HCT116 (cell line): ENCODE data around the gene RUNX1. TPM values are rescaled to one million over a fixed set of nuclear protein-coding genes. Genes with fewer than 3 reads are reported as not detected.

ENCODE experiments used
- ATAC-seq: fragments of 200-7000 bp; cut with Tn5 transposase; 2 replicates; pipeline ENCODE4 v1.9.1; 2020; ENCODE audit warnings: mild to moderate bottlenecking, moderate library complexity
- BruUV-seq: library from RNA; stranded (reverse); fragments of 400-500 nt; replicated peaks from 2 replicates; lab custom pipeline; 2021; lab: Mats Ljungman, UMichigan
- CTCF ChIA-PET: fragments of 300-600 bp; sonication (Branson Sonifier 250); formaldehyde crosslinking; loops from one replicate; lab custom pipeline; 2021; ENCODE audit warnings: antibody characterized with exemption; lab: Charles Lee
- POLR2A ChIA-PET: fragments of 300-600, 350-600 bp; sonication (Branson Sonifier 250); formaldehyde crosslinking; loops from one replicate; lab custom pipeline; 2021; ENCODE audit warnings: antibody characterized with exemption; lab: Charles Lee
- RAD21 ChIA-PET, 2 experiments: fragments of 300-600 bp; sonication (Branson Sonifier 250); formaldehyde crosslinking; loops; one replicate each; lab custom pipeline; 2023; ENCODE audit warnings: low total read pairs in 2 of 2; ENCODE audit not compliant: uncharacterized antibody in 2 of 2, unreplicated experiment in 2 of 2, low non-redundant PET in 1 of 2; lab: Charles Lee
- DNase-seq: peaks from one replicate; pipeline ENCODE4 v3.0.0-alpha.2; 2010; ENCODE audit warnings: low read depth, low spot score
- H2AFZ ChIP-seq: fragments of 200-600 bp; shearing (Covaris generic), sonication (generic); 2 replicates; pipeline ENCODE4 v1.6.1; 2017; ENCODE audit warnings: low read depth, mixed run types, mixed read lengths, antibody characterized with exemption, low read length; ENCODE audit not compliant: poor library complexity, severe bottlenecking
- H3K27ac ChIP-seq: 2 replicates; pipeline ENCODE4 v1.5.1; 2012; ENCODE audit warnings: low read depth, low read length
- H3K27me3 ChIP-seq: fragments of 200-600 bp; sonication (generic); 2 replicates; pipeline ENCODE4 v1.6.1; 2016; ENCODE audit warnings: mixed run types, low read length, mixed read lengths; ENCODE audit not compliant: insufficient read depth
- H3K36me3 ChIP-seq, 2 experiments: fragments of 200-500 bp in 1 of 2; fragments of 200-600 bp in 1 of 2; sonication (Bioruptor generic) in 1 of 2; sonication (generic) in 1 of 2; 2 replicates each; pipeline versions ENCODE4 v1.5.1 to v1.6.1; 2014 to 2016; ENCODE audit warnings: low read length in 2 of 2, inconsistent platforms in 1 of 2, mixed read lengths in 1 of 2, mixed run types in 1 of 2; ENCODE audit not compliant: insufficient read depth in 2 of 2, control insufficient read depth in 1 of 2
- H3K4me1 ChIP-seq, 2 experiments: fragments of 200-600 bp in 1 of 2; sonication (generic) in 1 of 2; 2 replicates each; pipeline versions ENCODE4 v1.5.1 to v1.6.1; 2012 to 2017; ENCODE audit warnings: low read length in 2 of 2, inconsistent platforms in 1 of 2, mild to moderate bottlenecking in 1 of 2, mixed read lengths in 1 of 2, mixed run types in 1 of 2, moderate library complexity in 1 of 2; ENCODE audit not compliant: insufficient read depth in 2 of 2, control insufficient read depth in 1 of 2
- H3K4me2 ChIP-seq: fragments of 200-600 bp; sonication (generic); 2 replicates; pipeline ENCODE4 v1.6.1; 2017; ENCODE audit warnings: mixed run types, low read length, mixed read lengths
- H3K4me3 ChIP-seq, 2 experiments: fragments of 200-600 bp in 1 of 2; sonication (generic) in 1 of 2; replicated peaks in 1 of 2; 2 replicates each; pipeline ENCODE4 v1.5.1; 2011 to 2016; ENCODE audit warnings: low read length in 2 of 2, control low read depth in 1 of 2, low read depth in 1 of 2, mild to moderate bottlenecking in 1 of 2, mixed read lengths in 1 of 2, mixed run types in 1 of 2
- H3K79me2 ChIP-seq: fragments of 200-600 bp; sonication (generic); 2 replicates; pipeline ENCODE4 v1.6.1; 2017; ENCODE audit warnings: mild to moderate bottlenecking, mixed run types, low read length, moderate library complexity, mixed read lengths; ENCODE audit not compliant: insufficient read depth
- H3K9ac ChIP-seq: fragments of 200-600 bp; sonication (generic); 2 replicates; pipeline ENCODE4 v1.6.1; 2016; ENCODE audit warnings: low read length, mixed read lengths
- H3K9me2 ChIP-seq: fragments of 200-600 bp; sonication (generic), shearing (Covaris generic); 2 replicates; pipeline ENCODE4 v1.6.1; 2017; ENCODE audit warnings: mixed run types, mild to moderate bottlenecking, moderate library complexity; ENCODE audit not compliant: insufficient read depth
- H3K9me3 ChIP-seq, 2 experiments: fragments of 200-500 bp in 1 of 2; fragments of 200-600 bp in 1 of 2; sonication (Bioruptor generic) in 1 of 2; sonication (generic) in 1 of 2; 2 replicates each; pipeline ENCODE4 v1.6.1; 2014 to 2017; ENCODE audit warnings: low read length in 2 of 2, mixed read lengths in 2 of 2, inconsistent platforms in 1 of 2, low read depth in 1 of 2, mild to moderate bottlenecking in 1 of 2, mixed run types in 1 of 2, moderate library complexity in 1 of 2; ENCODE audit not compliant: control insufficient read depth in 1 of 2, insufficient read depth in 1 of 2
- H4K20me1 ChIP-seq: fragments of 200-600 bp; sonication (generic), shearing (Covaris generic); 2 replicates; pipeline ENCODE4 v1.6.1; 2017; ENCODE audit warnings: mixed run types, mild to moderate bottlenecking, moderate library complexity; ENCODE audit not compliant: insufficient read depth
- ATF3 ChIP-seq: IDR thresholded peaks from 2 replicates; pipeline ENCODE4 v1.6.1; 2012
- CBX3 ChIP-seq: IDR thresholded peaks from 2 replicates; pipeline ENCODE4 v1.6.1; 2012; ENCODE audit warnings: low read depth
- CEBPB ChIP-seq: IDR thresholded peaks from 2 replicates; pipeline ENCODE4 v1.6.1; 2012; ENCODE audit warnings: low read depth
- EGR1 ChIP-seq: IDR thresholded peaks from 2 replicates; pipeline ENCODE4 v1.6.1; 2012; ENCODE audit warnings: low read depth
- ELF1 ChIP-seq: IDR thresholded peaks from 2 replicates; pipeline ENCODE4 v1.6.1; 2012; ENCODE audit warnings: low read depth, borderline replicate concordance
- EZH2 ChIP-seq: fragments of 200-600 bp; sonication (generic); IDR thresholded peaks from 2 replicates; pipeline ENCODE4 v1.6.1; 2017; ENCODE audit warnings: antibody characterized with exemption, mixed run types
- EZH2phosphoT487 ChIP-seq: fragments of 200-600 bp; IDR thresholded peaks from 2 replicates; pipeline ENCODE4 v1.6.1; 2018; ENCODE audit warnings: antibody characterized with exemption, borderline replicate concordance
- FOSL1 ChIP-seq: IDR thresholded peaks from 2 replicates; pipeline ENCODE4 v1.6.1; 2012; ENCODE audit warnings: low read depth
- JUND ChIP-seq: IDR thresholded peaks from 2 replicates; pipeline ENCODE4 v1.6.1; 2012
- MAX ChIP-seq: IDR thresholded peaks from 2 replicates; pipeline ENCODE4 v1.6.1; 2012
- POLR2A ChIP-seq: IDR thresholded peaks from 2 replicates; pipeline ENCODE4 v1.7.0; 2011; ENCODE audit warnings: borderline replicate concordance; ENCODE audit not compliant: insufficient read depth, insufficient read length; ENCODE audit errors: extremely low read depth
- POLR2AphosphoS5 ChIP-seq: IDR thresholded peaks from 2 replicates; pipeline ENCODE4 v1.6.1; 2011; ENCODE audit warnings: mild to moderate bottlenecking, low read depth, low read length, moderate library complexity
- RAD21 ChIP-seq: IDR thresholded peaks from 2 replicates; pipeline ENCODE4 v1.6.1; 2012; ENCODE audit warnings: low read depth, mild to moderate bottlenecking
- SIN3A ChIP-seq: IDR thresholded peaks from 2 replicates; pipeline ENCODE4 v1.6.1; 2012; ENCODE audit warnings: low read depth
- ZBTB33 ChIP-seq: IDR thresholded peaks from 2 replicates; pipeline ENCODE4 v1.6.1; 2011; ENCODE audit warnings: mild to moderate bottlenecking, low read length, moderate library complexity; ENCODE audit not compliant: insufficient replicate concordance; ENCODE audit errors: extremely low read depth
- ZFX ChIP-seq: fragments of 450-650 bp; IDR thresholded peaks from 2 replicates; pipeline ENCODE4 v1.6.1; 2017
- ZNF274 ChIP-seq: fragments of 200-500 bp; sonication (Bioruptor generic); IDR thresholded peaks from 2 replicates; pipeline ENCODE4 v1.6.1; 2014; ENCODE audit warnings: mild to moderate bottlenecking, low read depth, low read length, inconsistent platforms
- intact Hi-C: fragments of 100-400 bp; cut with micrococcal nuclease; formaldehyde crosslinking; loops from 2 replicates; pipeline ENCODE4 v1.10.0; 2022
- total RNA-seq: library from RNA; stranded (reverse); gene quantifications from one replicate; pipeline ENCODE4 v1.2.1, GENCODE V29; 2021; ENCODE audit not compliant: unreplicated experiment
- TF ChIP-seq, protein P1 (sequence below), 3 experiments: fragments of 200-600 bp in 1 of 3; sonication (generic) in 1 of 3; IDR thresholded peaks in 2 of 3; conservative IDR thresholded peaks in 1 of 3; 2 replicates each; pipeline ENCODE4 v1.5.1; 2012 to 2017; ENCODE audit warnings: low read depth in 2 of 3, low read length in 2 of 3, antibody characterized with exemption in 1 of 3, borderline replicate concordance in 1 of 3, control low read depth in 1 of 3, mild to moderate bottlenecking in 1 of 3, mixed read lengths in 1 of 3, mixed run types in 1 of 3, moderate library complexity in 1 of 3; ENCODE audit not compliant: insufficient read depth in 1 of 3

RUNX1 gene
- total RNA-seq, 1 experiment from 2014 or later = 33.5 TPM

DNA sequence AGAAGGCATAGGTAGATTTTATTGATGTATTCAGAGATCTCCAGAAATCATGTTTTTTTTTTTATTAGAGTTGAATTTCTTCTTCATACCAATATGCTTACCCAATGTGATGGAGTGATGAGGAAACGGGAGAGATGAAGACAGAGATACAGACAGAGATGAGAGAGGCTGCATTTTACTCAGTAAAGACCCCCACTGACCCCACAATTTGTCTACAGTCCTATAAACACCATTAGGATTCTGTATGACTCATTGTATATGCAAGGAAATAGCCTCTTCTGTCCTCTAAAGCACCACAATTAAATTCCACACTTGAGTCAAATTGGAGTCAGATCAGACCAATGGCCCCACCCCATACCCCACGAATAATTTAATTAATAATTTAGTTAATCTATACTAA lies 44.0 kb downstream of the RUNX1 start:
- TF ChIP-seq EZH2phosphoT487 = no peak
- no peak for TF ChIP-seq POLR2AphosphoS5
- no peak for TF ChIP-seq JUND
- TF ChIP-seq EGR1 = no peak
- TF ChIP-seq ATF3 = no peak
- TF ChIP-seq MAX = no peak
- no peak for TF ChIP-seq CEBPB
- no peak for TF ChIP-seq RAD21
- no peak for TF ChIP-seq POLR2A
- TF ChIP-seq, protein P1, sequence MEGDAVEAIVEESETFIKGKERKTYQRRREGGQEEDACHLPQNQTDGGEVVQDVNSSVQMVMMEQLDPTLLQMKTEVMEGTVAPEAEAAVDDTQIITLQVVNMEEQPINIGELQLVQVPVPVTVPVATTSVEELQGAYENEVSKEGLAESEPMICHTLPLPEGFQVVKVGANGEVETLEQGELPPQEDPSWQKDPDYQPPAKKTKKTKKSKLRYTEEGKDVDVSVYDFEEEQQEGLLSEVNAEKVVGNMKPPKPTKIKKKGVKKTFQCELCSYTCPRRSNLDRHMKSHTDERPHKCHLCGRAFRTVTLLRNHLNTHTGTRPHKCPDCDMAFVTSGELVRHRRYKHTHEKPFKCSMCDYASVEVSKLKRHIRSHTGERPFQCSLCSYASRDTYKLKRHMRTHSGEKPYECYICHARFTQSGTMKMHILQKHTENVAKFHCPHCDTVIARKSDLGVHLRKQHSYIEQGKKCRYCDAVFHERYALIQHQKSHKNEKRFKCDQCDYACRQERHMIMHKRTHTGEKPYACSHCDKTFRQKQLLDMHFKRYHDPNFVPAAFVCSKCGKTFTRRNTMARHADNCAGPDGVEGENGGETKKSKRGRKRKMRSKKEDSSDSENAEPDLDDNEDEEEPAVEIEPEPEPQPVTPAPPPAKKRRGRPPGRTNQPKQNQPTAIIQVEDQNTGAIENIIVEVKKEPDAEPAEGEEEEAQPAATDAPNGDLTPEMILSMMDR (IDR thresholded peaks at IDR 0.05 in 2 of 3, conservative IDR thresholded peaks at IDR 0.05 in 1 of 3; ENCODE audit: borderline replicate concordance in 1 of 3, insufficient read depth in 1 of 3, low read depth in 2 of 3, low read length in 2 of 3) = no peak
- no peak for TF ChIP-seq FOSL1
- no peak for TF ChIP-seq ELF1
- no peak for TF ChIP-seq ZFX
- no peak for TF ChIP-seq SIN3A
- no peak for TF ChIP-seq ZBTB33
- TF ChIP-seq CBX3 = no peak
- TF ChIP-seq ZNF274 = no peak
- no peak for TF ChIP-seq EZH2
- intact Hi-C loops = no loop called here
- no peak overlapping the region for H3K4me3 ChIP-seq
- H3K9me3 ChIP-seq = no peaks in the 10 kb centered on the region
- no peak overlapping the region for H2AFZ ChIP-seq
- no peaks in the 10 kb centered on the region for H3K27me3 ChIP-seq
- no peak overlapping the region for H3K4me2 ChIP-seq
- ATAC-seq (no peak), DNase-seq (no peak)
- no peak overlapping the region for H3K27ac ChIP-seq
- H3K79me2 ChIP-seq = no peaks in the 10 kb centered on the region
- RAD21 ChIA-PET = interaction anchor here in 1 of 2 experiments (0.7 kb wide), 1 partner anchor 19 kb away, joined by 3 read pairs; no protein-coding TSS in a partner anchor
- POLR2A ChIA-PET = no interaction called here
- CTCF ChIA-PET = no interaction called here
- H3K36me3 ChIP-seq = no peaks in the 10 kb centered on the region
- no peaks in the 10 kb centered on the region for H4K20me1 ChIP-seq
- no TSS peak for BruUV-seq
- H3K9me2 ChIP-seq = no peaks in the 10 kb centered on the region
- no peaks in the 10 kb centered on the region for H3K4me1 ChIP-seq
- H3K9ac ChIP-seq = no peak overlapping the region
